OCI-LY1 (cell line): ENCODE results near the gene ADARB2.

Experiments
- H2AFZ ChIP-seq: fragments of 200-600 bp; sonication (generic), shearing (Covaris generic); 2 replicates; pipeline ENCODE4 v1.6.0; 2014; ENCODE audit warnings: antibody characterized with exemption, mild to moderate bottlenecking, low read length
- H3F3A ChIP-seq: fragments of 200-600 bp; sonication (generic), shearing (Covaris generic); 2 replicates; pipeline ENCODE4 v1.6.0; 2014; ENCODE audit warnings: mild to moderate bottlenecking, antibody characterized with exemption, low read length, moderate library complexity; ENCODE audit not compliant: insufficient read depth
- H3K27ac ChIP-seq: fragments of 200-600 bp; sonication (generic); 2 replicates; pipeline ENCODE4 v1.5.1; 2014; ENCODE audit warnings: low read length, mixed run types, mild to moderate bottlenecking, low read depth; ENCODE audit not compliant: poor library complexity, severe bottlenecking
- H3K27me3 ChIP-seq: fragments of 200-600 bp; sonication (generic); 2 replicates; pipeline ENCODE4 v1.6.0; 2014; ENCODE audit warnings: antibody characterized with exemption, mild to moderate bottlenecking, low read length, moderate library complexity; ENCODE audit not compliant: insufficient read depth
- H3K36me3 ChIP-seq: fragments of 200-600 bp; sonication (generic); 2 replicates; pipeline ENCODE4 v1.6.1; 2014; ENCODE audit warnings: mild to moderate bottlenecking, antibody characterized with exemption, low read length, moderate library complexity, mixed read lengths; ENCODE audit not compliant: insufficient read depth
- H3K4me1 ChIP-seq: fragments of 200-600 bp; sonication (generic); 2 replicates; pipeline ENCODE4 v1.5.1; 2014; ENCODE audit warnings: mild to moderate bottlenecking, low read length, moderate library complexity; ENCODE audit not compliant: insufficient read depth, severe bottlenecking
- H3K4me2 ChIP-seq: fragments of 200-600 bp; sonication (generic), shearing (Covaris generic); 2 replicates; pipeline ENCODE4 v1.6.1; 2014; ENCODE audit warnings: low read length
- H3K4me3 ChIP-seq: fragments of 200-600 bp; sonication (generic); 2 replicates; pipeline ENCODE4 v1.5.1; 2014; ENCODE audit warnings: low read length, low read depth, mild to moderate bottlenecking, mixed read lengths; ENCODE audit not compliant: poor library complexity, severe bottlenecking
- H3K79me2 ChIP-seq: fragments of 200-600 bp; shearing (Covaris generic); 2 replicates; pipeline ENCODE4 v1.6.1; 2016; ENCODE audit warnings: mixed run types, low read length, mixed read lengths; ENCODE audit not compliant: insufficient read depth
- H3K9ac ChIP-seq: fragments of 200-600 bp; sonication (generic), shearing (Covaris generic); 2 replicates; pipeline ENCODE4 v1.6.1; 2014; ENCODE audit warnings: mild to moderate bottlenecking, low read length, mixed read lengths
- H3K9me2 ChIP-seq: fragments of 200-600 bp; sonication (generic), shearing (Covaris generic); 2 replicates; pipeline ENCODE4 v1.6.1; 2014; ENCODE audit warnings: low read depth, mild to moderate bottlenecking, low read length, mixed read lengths
- H3K9me3 ChIP-seq: fragments of 200-600 bp; shearing (Covaris generic); 2 replicates; pipeline ENCODE4 v1.6.1; 2014; ENCODE audit warnings: low read length, mixed read lengths
- H4K20me1 ChIP-seq: fragments of 200-600 bp; sonication (generic), shearing (Covaris generic); 2 replicates; pipeline ENCODE4 v1.6.0; 2016; ENCODE audit warnings: mild to moderate bottlenecking, low read length; ENCODE audit not compliant: insufficient read depth
- EZH2 ChIP-seq: fragments of 200-600 bp; sonication (generic), shearing (Covaris generic); IDR thresholded peaks from 2 replicates; pipeline ENCODE4 v1.8.0; 2017; ENCODE audit warnings: borderline replicate concordance, mixed run types, mild to moderate bottlenecking, antibody characterized with exemption, low read length, moderate library complexity, mixed read lengths
- TF ChIP-seq, protein P1 (sequence below): fragments of 200-600 bp; sonication (generic), shearing (Covaris generic); IDR thresholded peaks from 2 replicates; pipeline ENCODE4 v1.5.1; 2017; ENCODE audit warnings: mild to moderate bottlenecking, antibody characterized with exemption, low read length, moderate library complexity, mixed read lengths

Gene ADARB2

DNA sequence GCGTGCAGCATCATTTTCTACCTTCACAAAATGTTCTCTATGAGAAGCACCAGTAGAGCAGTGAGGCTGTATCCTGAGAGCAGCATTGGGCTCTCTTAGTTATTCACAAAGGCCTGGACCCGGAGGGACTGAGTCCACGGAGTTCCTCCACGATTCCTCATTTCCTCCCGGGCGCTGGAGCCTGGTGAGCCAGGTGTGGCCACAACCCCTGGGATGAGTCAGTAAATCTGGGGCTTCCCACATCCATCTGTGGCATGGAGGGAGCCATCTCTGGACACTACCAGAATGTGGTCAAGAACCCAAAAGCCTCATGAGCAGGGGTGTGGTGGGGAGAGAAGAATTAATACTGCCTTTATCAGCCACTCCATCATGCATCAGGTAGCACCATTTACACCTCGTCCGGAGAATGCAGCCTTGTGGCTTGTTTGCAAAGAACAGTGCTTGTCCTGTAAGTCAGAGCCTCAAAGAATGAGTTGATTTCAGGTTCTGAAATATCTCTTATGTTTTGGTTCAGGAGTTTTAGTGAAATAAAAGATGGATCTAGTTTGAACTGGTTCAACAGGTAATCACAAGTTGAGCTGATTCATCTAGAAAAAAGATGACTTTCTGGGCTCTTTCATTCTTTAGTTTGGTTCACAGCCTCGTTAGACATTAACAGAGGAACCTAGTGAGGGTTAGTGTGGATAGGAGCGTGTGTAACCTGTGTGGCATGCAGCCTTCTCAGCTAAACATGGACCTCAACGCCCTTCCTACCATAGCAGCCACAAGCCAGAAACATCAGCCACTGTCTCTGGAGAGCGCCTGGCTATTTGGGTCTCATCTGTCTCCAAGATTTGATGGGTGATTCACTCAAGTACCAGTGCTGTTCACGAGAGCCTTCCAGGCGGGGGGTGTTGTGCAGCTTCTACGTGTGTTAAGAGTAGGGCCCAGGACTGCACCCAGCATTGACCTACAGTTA, 586.0 kb downstream of the ADARB2 start:
- Histone ChIP-seq H3K79me2 (no peaks in the 10 kb centered on the region), H3K9me2 (no peaks in the 10 kb centered on the region), H3K9ac (no peak overlapping the region), H3K4me3 (no peak overlapping the region), H3K9me3 (peaks cover 3% of the 10 kb centered on the region; the same call in 1 of the 2 replicates), H2AFZ (no peak overlapping the region), H3K4me1 (no peaks in the 10 kb centered on the region), H4K20me1 (no peaks in the 10 kb centered on the region), H3K27ac (no peak overlapping the region), H3F3A (no peaks in the 10 kb centered on the region), H3K36me3 (no peaks in the 10 kb centered on the region), H3K4me2 (no peak overlapping the region), H3K27me3 (no peaks in the 10 kb centered on the region)
- TF ChIP-seq EZH2: no peak
- TF ChIP-seq, protein P1, sequence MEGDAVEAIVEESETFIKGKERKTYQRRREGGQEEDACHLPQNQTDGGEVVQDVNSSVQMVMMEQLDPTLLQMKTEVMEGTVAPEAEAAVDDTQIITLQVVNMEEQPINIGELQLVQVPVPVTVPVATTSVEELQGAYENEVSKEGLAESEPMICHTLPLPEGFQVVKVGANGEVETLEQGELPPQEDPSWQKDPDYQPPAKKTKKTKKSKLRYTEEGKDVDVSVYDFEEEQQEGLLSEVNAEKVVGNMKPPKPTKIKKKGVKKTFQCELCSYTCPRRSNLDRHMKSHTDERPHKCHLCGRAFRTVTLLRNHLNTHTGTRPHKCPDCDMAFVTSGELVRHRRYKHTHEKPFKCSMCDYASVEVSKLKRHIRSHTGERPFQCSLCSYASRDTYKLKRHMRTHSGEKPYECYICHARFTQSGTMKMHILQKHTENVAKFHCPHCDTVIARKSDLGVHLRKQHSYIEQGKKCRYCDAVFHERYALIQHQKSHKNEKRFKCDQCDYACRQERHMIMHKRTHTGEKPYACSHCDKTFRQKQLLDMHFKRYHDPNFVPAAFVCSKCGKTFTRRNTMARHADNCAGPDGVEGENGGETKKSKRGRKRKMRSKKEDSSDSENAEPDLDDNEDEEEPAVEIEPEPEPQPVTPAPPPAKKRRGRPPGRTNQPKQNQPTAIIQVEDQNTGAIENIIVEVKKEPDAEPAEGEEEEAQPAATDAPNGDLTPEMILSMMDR: no peak

DNA sequence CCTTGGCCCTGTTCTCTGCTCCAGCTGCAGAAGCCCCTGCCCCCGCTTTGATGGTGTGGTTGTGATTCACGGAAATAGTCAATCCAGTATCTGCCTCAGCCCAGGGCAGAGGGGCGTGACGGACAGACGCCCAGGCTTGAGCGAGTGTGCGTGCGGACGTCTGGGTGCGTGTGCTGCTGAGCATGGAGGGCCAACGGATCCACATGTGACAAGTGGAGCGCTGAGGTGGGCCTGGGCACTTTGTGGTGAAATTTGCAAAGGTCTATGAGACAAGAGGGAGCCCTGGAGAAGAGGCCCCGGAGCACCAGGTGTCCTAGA, 586.7 kb downstream of the ADARB2 start:
- H3K27me3 ChIP-seq: no peaks in the 10 kb centered on the region
- no peaks in the 10 kb centered on the region for H3K9me2 ChIP-seq
- H3F3A ChIP-seq: no peaks in the 10 kb centered on the region
- H2AFZ ChIP-seq: no peak overlapping the region
- no peak overlapping the region for H3K9ac ChIP-seq
- TF ChIP-seq, protein P1: no peak
- TF ChIP-seq EZH2: no peak
- H3K4me1 ChIP-seq: no peaks in the 10 kb centered on the region
- H3K9me3 ChIP-seq: peaks cover 3% of the 10 kb centered on the region; the same call in 1 of the 2 replicates
- H4K20me1 ChIP-seq: no peaks in the 10 kb centered on the region
- H3K79me2 ChIP-seq: no peaks in the 10 kb centered on the region
- no peak overlapping the region for H3K4me3 ChIP-seq
- no peak overlapping the region for H3K27ac ChIP-seq
- no peak overlapping the region for H3K4me2 ChIP-seq
- no peaks in the 10 kb centered on the region for H3K36me3 ChIP-seq

DNA sequence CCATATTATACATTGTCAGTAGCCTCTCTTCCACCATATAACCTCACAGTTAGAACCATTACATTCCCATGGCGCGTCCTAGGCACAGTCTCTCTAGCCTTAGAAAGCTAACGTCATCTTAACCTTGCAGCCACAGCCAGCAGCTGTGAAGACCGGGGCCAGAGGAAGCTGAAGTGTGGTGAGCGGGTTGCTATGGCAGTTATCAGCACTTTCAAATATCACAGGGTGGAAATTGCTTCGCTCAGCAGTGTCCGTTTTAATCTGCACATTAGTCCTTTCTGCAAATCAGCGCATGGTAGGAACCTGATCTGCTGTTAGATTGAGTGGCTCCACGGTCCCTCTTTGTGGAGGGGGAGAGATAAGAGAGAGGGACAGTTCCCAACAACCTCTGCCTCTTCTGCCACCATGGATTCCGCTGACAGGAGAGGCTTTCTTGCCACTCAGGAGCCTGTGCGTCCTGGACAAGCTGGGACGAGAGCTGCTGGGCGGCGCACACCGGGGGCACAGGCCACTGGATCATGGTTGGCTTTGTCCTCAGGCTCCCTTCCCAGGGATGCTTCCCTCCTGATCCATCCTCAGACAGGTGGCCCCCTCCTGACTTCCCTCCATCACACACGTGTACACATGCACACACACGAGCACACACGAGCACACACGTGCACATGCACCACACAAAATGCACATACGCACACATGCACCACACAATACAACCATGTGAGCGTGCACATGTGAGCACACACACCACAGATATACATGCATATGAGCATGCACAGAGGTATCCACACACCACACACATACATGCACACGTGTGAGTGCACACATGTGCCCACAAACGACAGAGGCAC, 587.3 kb downstream of the ADARB2 start:
- H3K9ac ChIP-seq: no peak overlapping the region
- no peak overlapping the region for H3K4me3 ChIP-seq
- peaks cover 3% of the 10 kb centered on the region; the same call in 1 of the 2 replicates for H3K9me3 ChIP-seq
- no peaks in the 10 kb centered on the region for H3K79me2 ChIP-seq
- no peaks in the 10 kb centered on the region for H3K36me3 ChIP-seq
- H2AFZ ChIP-seq: no peak overlapping the region
- H3K4me1 ChIP-seq: no peaks in the 10 kb centered on the region
- TF ChIP-seq EZH2: no peak
- H4K20me1 ChIP-seq: no peaks in the 10 kb centered on the region
- no peak overlapping the region for H3K4me2 ChIP-seq
- H3K27ac ChIP-seq: no peak overlapping the region
- no peaks in the 10 kb centered on the region for H3K27me3 ChIP-seq
- H3K9me2 ChIP-seq: no peaks in the 10 kb centered on the region
- H3F3A ChIP-seq: no peaks in the 10 kb centered on the region
